ENCODE results near the gene MRPS18B. TPM values are rescaled to one million over a fixed set of nuclear protein-coding genes. Genes with fewer than 3 reads are reported as not detected.
"Not testable (repeated sequence)": the region's sequence is repeated elsewhere in the genome, so short reads cannot be mapped to it uniquely, and the experiment has no call there.

MRPS18B gene
- total RNA-seq, 1 experiment from 2014 or later: 69.1 TPM

- ATAC-seq: no peak
These were observed 38.9 kb downstream of the MRPS18B start for GRCh38 chr6:30656513-30656912.

GRCh38 chr6:30657454-30657853 is 39.8 kb downstream of the MRPS18B start:
- H3K9me3 ChIP-seq (ENCODE audit: control insufficient read depth, insufficient read depth, low read depth, low read length): no peaks in the 10 kb centered on the region
- H3K27me3 ChIP-seq (ENCODE audit: control insufficient read depth, insufficient read depth, low read length): no peaks in the 10 kb centered on the region
- TF ChIP-seq CTCF (IDR thresholded peaks at IDR 0.05) (no peak), TCF7L2 (IDR thresholded peaks at IDR 0.05; ENCODE audit: low read depth, low read length) (no peak), SIN3A (IDR thresholded peaks at IDR 0.05; ENCODE audit: borderline replicate concordance, insufficient read depth, low read depth, low read length) (no peak), REST (IDR thresholded peaks at IDR 0.05; ENCODE audit: insufficient read depth in 1 of 2, low read depth in 2 of 2, low read length in 1 of 2) (no peak), POLR2AphosphoS5 (IDR thresholded peaks at IDR 0.05; ENCODE audit: low read depth, low read length) (no peak)
- no peaks in the 10 kb centered on the region for H3K4me1 ChIP-seq (ENCODE audit: control insufficient read depth, insufficient read depth, low read length)
- BruUV-seq (replicated peaks): no TSS peak
- intact Hi-C loops (cut with micrococcal nuclease; ENCODE audit: unreplicated experiment) (no loop called here), in situ Hi-C loops (cut with HindIII; ENCODE audit: low pct_unique_long_range_greater_than_20kb, low sequenced_read_pairs) (no loop called here)
- ChIA-PET CTCF (no interaction called here), POLR2A (no interaction called here)
- H3K27ac ChIP-seq (ENCODE audit: low read length): no peak overlapping the region
- peaks cover 1% of the 10 kb centered on the region; the same call in 1 of the 2 replicates for H3K36me3 ChIP-seq (ENCODE audit: control insufficient read depth, insufficient read depth, low read length)
- ATAC-seq (no peak), DNase-seq (ENCODE audit: low read depth, low spot score) (no peak)
- no peak overlapping the region for H3K4me3 ChIP-seq (ENCODE audit: low read depth in 2 of 2, low read length in 2 of 2)

More at GRCh38 chr6:30656513-30656912, 38.9 kb downstream of the MRPS18B start:
- no TSS peak for BruUV-seq (replicated peaks)
- intact Hi-C loops (cut with micrococcal nuclease; ENCODE audit: unreplicated experiment): no loop called here
- no peaks in the 10 kb centered on the region for H3K9me3 ChIP-seq (ENCODE audit: control insufficient read depth, insufficient read depth, low read depth, low read length)
- H3K27ac ChIP-seq (ENCODE audit: low read length): no peak overlapping the region
- CTCF ChIA-PET: no interaction called here
- POLR2A ChIA-PET: interaction anchor here (0.6 kb wide), 1 partner anchor 63 kb away, joined by 7 read pairs; no protein-coding TSS in a partner anchor
- H3K27me3 ChIP-seq (ENCODE audit: control insufficient read depth, insufficient read depth, low read length): no peaks in the 10 kb centered on the region
- no peak for DNase-seq (ENCODE audit: low read depth, low spot score)
- TF ChIP-seq CTCF (IDR thresholded peaks at IDR 0.05) (no peak), TCF7L2 (IDR thresholded peaks at IDR 0.05; ENCODE audit: low read depth, low read length) (no peak), SIN3A (IDR thresholded peaks at IDR 0.05; ENCODE audit: borderline replicate concordance, insufficient read depth, low read depth, low read length) (no peak), REST (IDR thresholded peaks at IDR 0.05; ENCODE audit: insufficient read depth in 1 of 2, low read depth in 2 of 2, low read length in 1 of 2) (no peak), POLR2AphosphoS5 (IDR thresholded peaks at IDR 0.05; ENCODE audit: low read depth, low read length) (no peak)
- in situ Hi-C loops (cut with HindIII; ENCODE audit: low pct_unique_long_range_greater_than_20kb, low sequenced_read_pairs): no loop called here
- no peaks in the 10 kb centered on the region for H3K4me1 ChIP-seq (ENCODE audit: control insufficient read depth, insufficient read depth, low read length)
- H3K4me3 ChIP-seq (ENCODE audit: low read depth in 2 of 2, low read length in 2 of 2): no peak overlapping the region
- H3K36me3 ChIP-seq (ENCODE audit: control insufficient read depth, insufficient read depth, low read length): peaks cover 3% of the 10 kb centered on the region; the same call in 1 of the 2 replicates

- DNase-seq (ENCODE audit: low read depth, low spot score); H3K4me3 ChIP-seq (ENCODE audit: low read depth in 2 of 2, low read length in 2 of 2); H3K4me1 ChIP-seq (ENCODE audit: control insufficient read depth, insufficient read depth, low read length); in situ Hi-C loops (cut with HindIII; ENCODE audit: low pct_unique_long_range_greater_than_20kb, low sequenced_read_pairs); CTCF ChIA-PET; H3K27ac ChIP-seq (ENCODE audit: low read length); ATAC-seq; BruUV-seq (replicated peaks); H3K27me3 ChIP-seq (ENCODE audit: control insufficient read depth, insufficient read depth, low read length); H3K9me3 ChIP-seq (ENCODE audit: control insufficient read depth, insufficient read depth, low read depth, low read length); intact Hi-C loops (cut with micrococcal nuclease; ENCODE audit: unreplicated experiment); H3K36me3 ChIP-seq (ENCODE audit: control insufficient read depth, insufficient read depth, low read length): not testable (repeated sequence)
- POLR2A ChIA-PET: interaction anchor here (0.6 kb wide), 1 partner anchor 389 kb away, joined by 3 read pairs; no protein-coding TSS in a partner anchor
These were observed 40.3 kb downstream of the MRPS18B start for GRCh38 chr6:30657922-30658321.
